Ramos (cell line): Measurements from ENCODE around the gene STK11IP.
"Not testable (repeated sequence)": the region's sequence is repeated elsewhere in the genome, so short reads cannot be mapped to it uniquely, and the experiment has no call there.

Experiments used
- in situ Hi-C: fragments of 300-500 bp; cut with MboI; formaldehyde crosslinking; loops from one replicate; pipeline ENCODE4 v1.14.3; 2022; ENCODE audit warnings: low sequenced_read_pairs; ENCODE audit not compliant: unreplicated experiment

STK11IP gene

GRCh38 chr2:219643084-219643473 is 45.4 kb downstream of the STK11IP start:
- in situ Hi-C loops, result loop anchor here (5.0 kb wide), 1 partner anchor 111 kb away; no protein-coding TSS in a partner anchor

- in situ Hi-C loops, result loop anchor here (5.0 kb wide), 1 partner anchor 112 kb away; no protein-coding TSS in a partner anchor
Measured at GRCh38 chr2:219643788-219644398, 46.2 kb downstream of the STK11IP start.

GRCh38 chr2:219644801-219645480 is 47.3 kb downstream of the STK11IP start:
- in situ Hi-C loops, result loop anchor here (5.0 kb wide), 1 partner anchor 113 kb away; no protein-coding TSS in a partner anchor

DNA sequence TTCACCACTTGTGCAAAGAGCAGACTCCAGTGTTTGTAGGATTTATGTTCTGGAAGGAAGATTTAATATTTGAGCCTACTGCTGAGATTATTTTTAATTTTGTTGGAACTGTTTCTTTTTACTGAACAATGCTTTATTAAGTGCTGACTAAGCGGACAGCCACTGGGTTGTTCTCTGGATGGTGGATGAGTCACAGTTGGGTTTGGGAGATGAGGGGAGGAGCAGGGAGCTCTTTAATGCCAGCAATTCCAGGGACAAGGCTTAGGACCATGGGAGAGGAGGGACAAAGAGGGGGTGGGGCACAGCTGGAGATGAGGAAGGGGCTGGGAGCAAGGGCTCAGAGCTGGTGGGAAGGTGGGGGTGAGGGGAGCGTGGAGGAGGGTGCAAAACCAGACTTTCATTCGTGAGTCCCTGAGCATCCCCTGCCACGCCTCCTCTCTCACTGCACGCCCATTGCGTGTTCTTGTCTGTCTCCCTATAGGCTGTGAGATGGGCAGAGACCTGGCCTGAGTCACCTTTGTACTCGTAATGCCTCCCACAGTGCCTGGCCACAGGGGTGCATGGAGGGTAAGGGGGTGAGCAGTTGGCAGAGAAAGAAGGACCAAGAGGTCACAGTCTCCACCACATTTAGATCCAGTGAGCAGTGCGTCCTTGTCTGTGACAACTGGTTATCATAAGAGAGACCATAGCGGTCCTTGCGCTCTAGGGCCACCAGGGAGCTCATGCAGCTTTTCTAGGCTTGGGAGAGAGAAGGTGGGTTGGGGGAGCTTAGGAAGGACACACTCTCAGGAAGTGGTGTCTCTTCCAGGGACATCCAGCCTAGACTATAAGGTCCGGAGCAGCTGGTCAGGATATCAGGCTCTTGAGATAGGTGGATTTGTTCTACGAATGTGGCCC is 48.2 kb downstream of the STK11IP start:
- in situ Hi-C loops, result no loop called here

- in situ Hi-C loops, result no loop called here
Measured at GRCh38 chr2:219648176-219648575, 50.5 kb downstream of the STK11IP start.

DNA sequence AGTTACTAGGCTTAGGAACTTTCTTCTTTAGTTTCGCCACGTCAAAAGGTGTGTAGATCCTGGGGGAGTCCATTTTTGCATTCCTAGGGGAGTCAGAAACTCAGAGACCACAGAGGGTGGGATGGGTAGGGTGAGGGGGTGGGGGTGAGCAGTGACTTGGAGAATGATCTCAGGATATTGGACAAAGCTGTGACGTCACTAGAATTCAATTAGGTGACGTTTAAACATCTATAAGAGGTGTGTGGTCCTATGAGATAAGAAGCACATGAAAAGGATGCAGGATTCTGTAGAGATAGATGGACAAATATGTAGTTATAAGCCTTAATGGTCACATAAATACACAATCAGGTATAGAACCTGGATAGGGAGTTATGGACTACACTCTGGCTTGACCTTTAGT is 51.3 kb downstream of the STK11IP start:
- in situ Hi-C loops, result no loop called here

DNA sequence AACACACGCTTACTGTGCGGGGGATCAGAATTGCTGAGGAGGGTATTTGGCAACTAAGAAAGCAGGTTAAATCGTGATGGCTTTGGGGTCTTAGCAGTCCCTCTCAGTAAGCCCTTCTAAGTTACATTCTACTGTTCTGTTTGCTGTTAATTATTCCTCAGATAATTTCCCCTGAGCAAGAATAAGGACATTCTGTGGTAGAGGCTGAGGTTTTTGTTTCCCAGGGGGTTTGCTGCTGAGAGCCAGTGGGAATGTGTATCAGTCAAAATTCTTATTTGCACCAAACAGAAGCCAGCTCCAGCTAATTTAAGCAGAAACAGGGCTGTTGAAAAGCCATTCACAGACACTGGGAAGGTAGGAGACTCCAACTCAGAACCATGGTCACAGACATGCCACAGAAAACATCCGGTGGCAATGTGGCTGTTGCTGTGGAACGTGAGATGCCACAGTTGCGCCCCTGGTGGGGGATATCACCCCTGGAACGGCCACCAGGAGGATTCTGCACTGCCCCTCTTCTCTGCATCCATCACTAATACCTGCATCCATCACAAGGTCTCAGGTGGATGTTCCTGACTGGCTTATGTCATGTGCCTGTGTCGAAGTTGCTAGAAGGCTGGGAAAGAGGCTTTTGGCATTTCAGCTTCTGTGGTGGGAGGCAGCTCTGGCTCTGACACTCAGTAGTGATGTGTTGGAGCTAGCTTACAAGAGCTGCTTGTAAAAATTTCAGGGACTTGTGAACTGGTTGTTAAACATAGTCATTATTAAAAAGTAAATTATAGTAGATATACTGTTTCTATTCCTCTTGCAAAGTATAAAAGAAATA is 53.0 kb downstream of the STK11IP start:
- in situ Hi-C loops, result no loop called here

DNA sequence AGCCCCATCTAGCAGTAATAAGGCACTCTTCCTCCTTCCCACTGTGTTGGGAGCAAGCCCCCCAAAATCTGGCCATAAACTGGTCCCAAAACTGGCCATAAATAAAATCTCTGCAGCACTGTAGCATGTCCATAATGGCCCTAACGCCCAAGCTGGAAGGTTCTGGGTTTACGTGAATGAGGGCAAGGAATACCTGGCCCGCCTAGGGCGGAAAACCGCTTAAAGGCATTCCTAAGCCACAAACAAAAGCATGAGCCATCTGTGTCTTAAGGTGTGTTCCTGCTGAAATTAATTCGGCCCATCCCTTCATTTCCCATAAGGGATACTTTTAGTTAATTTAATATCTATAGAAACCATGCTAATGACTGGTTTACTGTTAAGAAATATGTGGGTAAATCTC is 54.0 kb downstream of the STK11IP start:
- in situ Hi-C loops, result not testable (repeated sequence)

- in situ Hi-C loops, result no loop called here
Measured at GRCh38 chr2:219656526-219656925, 58.9 kb downstream of the STK11IP start.

DNA sequence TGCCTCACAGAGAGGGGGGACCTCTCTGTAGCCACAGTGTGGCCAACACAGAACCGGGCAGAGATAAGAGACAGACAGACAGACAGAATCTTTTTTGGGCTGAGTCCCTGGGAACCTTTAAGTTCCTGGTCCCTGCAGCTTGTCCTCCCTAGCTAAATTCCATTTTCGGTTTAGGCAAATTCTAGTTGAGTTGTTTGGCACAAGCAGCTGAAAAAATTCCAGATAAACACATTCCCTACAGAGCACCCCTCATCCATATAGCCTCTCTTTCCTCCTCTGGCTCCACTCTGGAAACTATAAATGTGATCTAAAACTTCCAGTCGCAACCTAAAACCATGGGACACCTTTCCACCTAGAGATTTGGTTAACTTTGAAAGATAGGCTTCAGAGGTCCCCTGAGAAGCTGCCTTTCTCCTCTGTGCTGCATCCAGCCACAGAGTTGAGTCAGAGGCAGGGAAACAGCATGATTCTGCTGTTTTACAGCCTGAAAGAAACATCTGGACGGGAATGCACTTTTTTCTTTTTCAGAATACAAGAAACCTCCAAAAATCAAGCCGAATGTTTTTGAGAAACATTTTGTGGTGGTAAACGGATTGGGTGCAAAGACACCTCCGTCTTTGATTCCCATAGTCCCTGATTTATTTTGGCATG is 60.7 kb downstream of the STK11IP start:
- in situ Hi-C loops, result no loop called here

DNA sequence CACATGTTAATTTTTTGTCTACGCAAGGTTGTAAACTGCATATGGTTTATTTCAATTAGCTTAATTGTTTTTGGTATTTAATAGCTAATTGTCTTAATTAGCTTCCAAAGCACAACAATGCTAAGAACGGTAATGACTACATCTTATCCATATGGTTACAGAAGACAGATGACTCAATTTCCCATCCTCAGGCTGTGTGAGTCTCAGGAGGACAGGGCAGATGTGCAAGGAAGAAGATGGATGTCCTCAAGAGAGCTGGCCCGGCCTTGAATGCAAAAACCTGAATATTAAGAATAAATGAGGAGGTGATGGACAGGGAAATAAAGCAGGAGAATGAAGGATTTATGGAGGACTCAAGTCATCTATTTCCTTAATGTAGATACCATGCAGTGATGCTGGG is 61.2 kb downstream of the STK11IP start:
- in situ Hi-C loops, result no loop called here

DNA sequence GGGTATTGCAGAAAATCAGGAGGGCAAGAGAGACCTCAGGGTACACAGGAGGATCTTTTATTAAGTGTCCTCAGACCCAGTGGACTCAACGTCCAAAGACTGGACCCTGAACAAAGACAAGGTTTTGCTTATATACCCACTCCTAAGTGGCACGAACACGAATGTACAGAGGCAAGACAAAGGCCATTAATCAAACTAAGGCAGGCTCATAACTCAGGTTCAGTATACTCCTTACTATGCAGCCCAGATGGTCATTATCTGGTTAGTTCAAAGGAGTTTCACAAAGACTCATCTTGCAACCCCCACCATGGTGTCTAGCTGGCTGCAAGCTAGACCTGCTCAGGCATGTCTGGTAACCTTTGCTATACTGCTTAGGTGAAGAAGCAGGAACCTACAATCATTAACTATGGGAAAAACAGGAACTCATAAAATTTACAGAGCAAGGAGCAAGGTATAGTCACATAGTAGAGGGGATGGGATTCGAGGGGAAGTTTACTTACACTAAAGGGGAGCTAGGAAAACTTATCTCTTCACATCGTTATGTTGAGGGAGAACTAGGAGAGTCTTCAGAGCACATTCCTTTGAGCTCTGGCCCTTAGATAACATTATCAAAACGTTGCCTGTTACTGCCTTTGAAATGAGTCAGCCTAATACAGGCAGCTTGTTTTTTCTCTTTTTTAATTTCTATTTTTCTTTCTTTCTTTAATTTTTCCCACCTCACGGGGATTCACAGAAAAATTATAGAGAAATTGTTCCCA is 63.7 kb downstream of the STK11IP start:
- in situ Hi-C loops, result no loop called here

DNA sequence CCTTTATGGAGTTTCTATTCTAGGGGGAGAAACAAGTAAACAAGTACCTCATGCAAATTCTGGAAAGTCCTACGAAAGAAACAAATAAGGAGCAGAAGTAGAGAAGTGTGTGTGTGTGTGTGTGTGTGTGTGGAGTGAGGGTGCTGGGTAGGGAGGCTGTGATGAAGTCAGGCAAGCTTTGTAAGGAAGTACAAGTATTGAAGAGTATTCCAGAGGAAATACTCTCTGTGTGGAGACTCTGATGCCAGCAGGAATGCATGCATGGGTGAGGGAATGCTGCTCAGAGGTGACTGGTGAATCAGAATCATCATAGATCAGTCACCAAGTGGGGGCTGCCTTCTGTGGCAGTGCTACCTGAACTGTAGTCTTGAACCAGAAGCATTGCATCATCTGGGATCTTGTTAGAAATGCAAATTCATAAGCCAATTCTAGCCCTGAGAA is 64.3 kb downstream of the STK11IP start:
- in situ Hi-C loops, result no loop called here

GRCh38 chr2:219662566-219662965 is 64.9 kb downstream of the STK11IP start:
- in situ Hi-C loops, result no loop called here

DNA sequence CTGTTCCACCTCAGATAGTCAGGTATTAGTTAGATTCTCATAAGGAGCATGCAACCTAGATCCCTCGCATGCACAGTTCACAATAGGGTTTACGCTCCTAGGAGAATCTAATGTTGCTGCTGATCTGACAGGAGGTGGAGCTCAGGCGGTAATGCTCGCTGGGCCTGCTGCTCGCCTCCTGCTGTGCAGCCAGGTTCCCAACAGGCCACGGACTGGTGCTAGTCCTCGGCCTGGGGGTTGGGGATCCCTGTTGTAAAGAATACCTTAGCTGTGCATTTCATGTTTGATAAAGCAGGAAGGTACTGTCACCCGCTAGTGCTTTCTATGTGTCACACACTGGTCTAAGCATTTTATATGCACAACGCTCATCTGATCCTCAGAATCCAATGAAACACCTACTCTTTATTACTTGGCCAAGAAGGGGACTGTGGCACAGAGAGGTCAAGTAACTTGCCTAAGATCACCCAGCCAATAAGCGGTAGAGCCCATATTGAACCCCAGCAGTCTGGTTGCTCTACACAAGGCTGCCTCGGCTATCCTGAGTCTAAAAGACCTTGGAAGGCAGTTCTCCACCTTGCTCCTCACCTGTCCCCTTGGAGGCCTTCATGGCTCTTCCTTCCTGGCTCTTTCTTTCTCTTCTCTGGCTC is 65.6 kb downstream of the STK11IP start:
- in situ Hi-C loops, result no loop called here

GRCh38 chr2:219664041-219664440 is 66.4 kb downstream of the STK11IP start:
- in situ Hi-C loops, result no loop called here

DNA sequence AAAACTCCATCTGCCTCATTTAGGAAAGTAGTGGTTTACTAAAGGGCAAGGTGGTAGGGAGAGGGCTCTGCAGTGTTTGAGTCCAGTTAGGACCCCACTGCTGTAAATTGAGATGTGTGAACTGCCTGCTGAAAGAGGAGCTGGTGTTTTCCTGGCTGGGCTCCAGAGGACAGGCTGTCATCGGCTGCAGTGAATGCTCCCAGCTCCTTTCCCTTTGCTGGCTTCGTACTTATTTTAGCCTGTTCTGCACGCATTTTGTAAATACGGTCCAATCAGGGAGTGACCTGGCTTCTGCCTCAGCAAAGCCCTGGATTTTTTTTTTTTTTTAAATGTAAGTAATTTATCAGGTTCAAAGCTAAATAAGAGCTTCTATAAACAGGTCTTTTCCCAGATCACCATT is 67.3 kb downstream of the STK11IP start:
- in situ Hi-C loops, result no loop called here

DNA sequence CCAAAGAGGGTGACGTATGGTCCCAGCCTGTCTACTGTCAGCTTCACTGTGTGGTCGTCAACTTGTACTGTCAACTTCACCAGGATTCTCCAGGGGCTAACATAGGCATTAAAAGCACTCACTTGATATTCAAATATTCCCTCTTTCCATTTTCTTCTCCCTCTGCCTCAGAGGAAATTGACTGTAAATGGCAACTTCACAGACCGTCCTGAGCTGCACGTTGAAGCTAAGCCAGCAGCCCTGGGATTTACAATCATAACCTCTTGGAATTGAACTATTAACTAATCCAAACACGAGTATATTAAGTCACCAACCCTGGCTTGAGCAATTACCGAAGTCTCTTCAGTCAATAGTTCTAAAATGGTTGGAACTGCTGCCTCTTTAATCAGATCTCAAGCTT is 68.3 kb downstream of the STK11IP start:
- in situ Hi-C loops, result no loop called here
